GM12875 (cell line): Measurements from ENCODE around the gene ZFHX3.

Source experiments
- H3K4me3 ChIP-seq: one replicate; pipeline ENCODE4 v1.5.1; 2011; ENCODE audit warnings: low read depth, low read length, control low read depth
- TF ChIP-seq, protein P1 (sequence below): IDR thresholded peaks from 2 replicates; pipeline ENCODE4 v1.5.1; 2011; ENCODE audit warnings: low read depth, mild to moderate bottlenecking, control low read depth, inconsistent platforms, low read length, moderate library complexity, borderline replicate concordance; ENCODE audit not compliant: insufficient read depth

ZFHX3 gene

DNA sequence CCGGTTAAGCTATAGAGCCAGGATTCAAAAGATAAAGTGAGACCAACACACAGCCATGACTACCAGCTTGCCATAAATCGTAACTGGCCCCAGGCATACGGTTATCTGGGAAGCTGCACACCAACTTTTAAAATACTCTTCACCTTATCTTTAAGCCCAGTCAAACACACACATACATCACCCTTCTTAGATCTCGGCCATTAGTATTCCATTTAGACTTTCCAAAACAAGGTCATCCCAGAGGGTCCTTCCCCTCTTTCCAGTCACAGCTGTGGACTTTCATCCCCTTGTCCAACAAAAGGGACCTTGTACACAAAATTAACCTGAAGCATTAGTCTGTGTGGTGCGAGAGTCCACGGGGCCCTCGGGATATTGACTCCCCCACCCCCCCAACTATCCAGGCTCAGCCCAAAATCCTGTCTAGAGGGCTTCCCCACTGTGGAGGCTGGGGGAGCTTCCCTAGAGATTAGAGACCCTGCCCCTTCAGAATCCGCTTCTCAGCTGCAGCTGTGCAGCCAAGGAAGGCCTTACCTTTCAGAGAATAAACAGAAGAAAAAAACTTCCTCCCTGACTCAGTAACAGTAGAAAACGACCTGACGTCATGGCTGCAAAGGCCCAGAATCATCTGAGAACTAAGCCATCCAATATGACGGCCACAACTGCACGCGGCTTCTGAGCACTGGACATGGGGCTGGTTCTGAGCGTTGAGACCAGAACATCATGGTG, 9.9 kb downstream of the ZFHX3 start:
- TF ChIP-seq, protein P1, sequence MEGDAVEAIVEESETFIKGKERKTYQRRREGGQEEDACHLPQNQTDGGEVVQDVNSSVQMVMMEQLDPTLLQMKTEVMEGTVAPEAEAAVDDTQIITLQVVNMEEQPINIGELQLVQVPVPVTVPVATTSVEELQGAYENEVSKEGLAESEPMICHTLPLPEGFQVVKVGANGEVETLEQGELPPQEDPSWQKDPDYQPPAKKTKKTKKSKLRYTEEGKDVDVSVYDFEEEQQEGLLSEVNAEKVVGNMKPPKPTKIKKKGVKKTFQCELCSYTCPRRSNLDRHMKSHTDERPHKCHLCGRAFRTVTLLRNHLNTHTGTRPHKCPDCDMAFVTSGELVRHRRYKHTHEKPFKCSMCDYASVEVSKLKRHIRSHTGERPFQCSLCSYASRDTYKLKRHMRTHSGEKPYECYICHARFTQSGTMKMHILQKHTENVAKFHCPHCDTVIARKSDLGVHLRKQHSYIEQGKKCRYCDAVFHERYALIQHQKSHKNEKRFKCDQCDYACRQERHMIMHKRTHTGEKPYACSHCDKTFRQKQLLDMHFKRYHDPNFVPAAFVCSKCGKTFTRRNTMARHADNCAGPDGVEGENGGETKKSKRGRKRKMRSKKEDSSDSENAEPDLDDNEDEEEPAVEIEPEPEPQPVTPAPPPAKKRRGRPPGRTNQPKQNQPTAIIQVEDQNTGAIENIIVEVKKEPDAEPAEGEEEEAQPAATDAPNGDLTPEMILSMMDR = no peak
- H3K4me3 ChIP-seq = no peak overlapping the region

- TF ChIP-seq, protein P1 = no peak
- no peak overlapping the region for H3K4me3 ChIP-seq
Observed at GRCh38 chr16:73037331-73037745, 10.6 kb downstream of the ZFHX3 start.

DNA sequence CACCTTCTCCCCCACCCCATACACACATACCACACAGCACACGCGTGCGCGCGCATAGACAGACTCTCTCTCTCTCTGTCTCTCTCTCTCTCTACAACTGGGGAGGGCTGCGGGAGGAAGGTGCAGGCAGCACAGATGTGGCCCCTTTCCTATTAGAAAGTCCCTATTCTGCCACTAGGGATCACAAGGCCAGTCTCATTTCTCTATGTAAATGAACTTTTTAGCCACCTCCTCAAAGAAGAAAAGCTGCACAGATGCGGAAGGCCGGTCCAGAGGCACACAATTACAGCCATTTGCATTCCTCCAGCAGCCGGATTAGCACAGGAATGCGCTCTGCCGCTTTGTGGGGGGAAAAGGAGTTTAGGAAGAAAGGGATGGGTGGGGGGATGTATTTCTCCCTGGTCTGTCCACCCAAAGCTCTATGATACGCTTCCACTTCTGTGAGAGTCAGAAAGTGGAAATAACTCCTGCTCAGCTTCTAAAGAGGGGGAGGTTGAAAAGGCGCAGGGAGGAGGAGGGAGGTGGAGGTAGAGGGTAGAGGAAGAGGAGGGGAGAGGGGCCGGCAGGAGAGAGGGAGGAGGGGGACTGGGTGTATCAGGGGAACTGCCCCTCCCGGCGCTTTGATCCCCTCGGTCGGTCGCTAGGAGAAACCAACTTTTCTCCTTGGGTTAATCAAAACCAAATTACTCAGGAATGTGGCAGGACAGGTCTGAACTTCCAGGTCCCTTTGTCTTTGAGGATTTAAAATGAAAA, 11.7 kb downstream of the ZFHX3 start:
- TF ChIP-seq, protein P1 = no peak
- peak overlapping the region; percentile 38 for H3K4me3 ChIP-seq

- H3K4me3 ChIP-seq = no peak overlapping the region
- TF ChIP-seq, protein P1 = no peak
Observed at GRCh38 chr16:73034374-73034773, 13.6 kb downstream of the ZFHX3 start.

- peak overlapping the region; percentile 8 for H3K4me3 ChIP-seq
- TF ChIP-seq, protein P1 = no peak
Observed at GRCh38 chr16:73033271-73033998, 14.5 kb downstream of the ZFHX3 start.

DNA sequence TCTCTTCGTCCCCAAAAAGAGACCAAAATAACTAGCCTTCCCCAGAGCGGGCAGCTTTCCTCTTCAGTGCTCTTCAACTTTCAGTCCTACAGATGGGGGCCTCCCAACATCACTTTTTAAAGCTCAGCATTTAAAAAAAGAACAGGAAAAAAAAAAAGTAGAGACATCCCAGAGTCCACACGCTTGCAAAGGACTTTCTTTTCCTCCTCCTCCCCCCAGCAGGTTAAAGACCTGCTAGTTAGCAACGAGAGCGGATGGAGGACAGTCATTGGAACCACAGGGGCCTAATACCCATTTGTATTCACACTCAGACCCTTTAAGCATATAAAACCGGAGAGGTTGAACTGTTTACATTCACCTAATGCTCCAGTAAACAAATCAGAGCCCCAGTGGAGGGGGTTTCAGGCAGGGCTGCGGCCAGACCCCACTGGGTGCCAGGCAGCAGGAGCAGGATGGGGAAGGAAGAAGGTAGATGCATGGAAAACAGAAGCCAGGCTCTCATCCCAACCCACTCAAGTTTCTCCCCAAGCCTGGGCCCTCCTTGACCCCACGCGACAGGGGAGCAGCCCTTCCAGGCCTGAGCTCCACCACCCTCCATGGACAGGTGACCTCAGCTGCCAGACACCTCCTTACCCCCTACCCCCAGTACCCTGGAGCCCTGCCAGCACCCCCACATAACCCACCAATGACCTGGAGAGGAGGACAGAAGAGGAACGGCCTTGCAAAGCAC, 15.2 kb downstream of the ZFHX3 start:
- peak overlapping the region; percentile 8 for H3K4me3 ChIP-seq
- TF ChIP-seq, protein P1 = no peak
